ENCODE data around the gene PPM1G.

PPM1G gene

DNA sequence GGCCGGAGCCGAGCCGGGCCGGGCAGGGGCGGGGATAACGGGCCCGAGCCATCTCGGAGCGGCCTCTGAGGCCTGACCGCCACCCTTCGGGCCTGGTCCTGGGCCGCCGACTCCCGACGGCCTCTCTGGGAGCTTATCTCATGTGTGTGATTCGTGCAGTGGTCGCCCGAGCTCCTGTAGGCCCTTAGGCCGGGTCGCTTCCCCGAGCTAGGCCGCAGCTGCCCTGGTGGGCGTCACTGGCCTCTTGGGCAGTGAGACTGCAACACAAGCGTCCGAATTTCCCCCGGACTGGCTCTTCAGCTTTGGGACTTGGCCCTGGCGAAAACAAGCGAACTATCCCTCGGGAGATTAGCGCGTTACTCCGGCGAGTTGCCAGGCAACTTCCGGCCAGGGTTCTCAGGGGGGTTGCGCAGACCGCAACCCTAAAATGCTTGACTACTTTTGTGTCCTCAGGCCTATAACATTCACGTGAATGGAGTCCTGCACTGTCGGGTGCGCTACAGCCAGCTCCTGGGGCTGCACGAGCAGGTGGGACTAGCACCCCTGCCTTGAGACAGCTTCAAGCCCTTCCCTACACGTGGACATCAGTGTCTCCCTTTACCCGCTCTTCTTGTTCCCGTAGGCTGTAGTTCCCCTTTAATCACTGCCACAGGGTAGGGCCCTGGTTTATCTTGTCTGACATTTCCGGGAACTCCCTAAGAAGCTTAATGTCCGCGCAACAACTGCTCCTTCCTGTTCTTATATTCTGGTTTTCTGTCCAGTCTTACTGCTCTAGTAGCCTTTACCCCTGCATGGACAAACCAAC, 38.4 kb downstream of the PPM1G start:
- no peaks in the 10 kb centered on the region for H3K9me3 ChIP-seq (ENCODE audit: control insufficient read depth, insufficient read depth, low read depth, low read length)
- peak overlapping the region; percentile 92 for H3K9ac ChIP-seq (ENCODE audit: low read length)
- peak overlapping the region; percentile 78 for H3K27ac ChIP-seq (ENCODE audit: low read depth, low read length)
- H3K4me3 ChIP-seq (ENCODE audit: low read depth, low read length): peak overlapping the region; percentile 82
- H3K27me3 ChIP-seq (ENCODE audit: control insufficient read depth, insufficient read depth, low read length): no peaks in the 10 kb centered on the region
- H3K36me3 ChIP-seq (ENCODE audit: control insufficient read depth, insufficient read depth, low read length): peaks cover 64% of the 10 kb centered on the region
- H3K4me1 ChIP-seq (ENCODE audit: control insufficient read depth, insufficient read depth, low read length): peaks cover 11% of the 10 kb centered on the region; the same call in 1 of the 2 replicates

DNA sequence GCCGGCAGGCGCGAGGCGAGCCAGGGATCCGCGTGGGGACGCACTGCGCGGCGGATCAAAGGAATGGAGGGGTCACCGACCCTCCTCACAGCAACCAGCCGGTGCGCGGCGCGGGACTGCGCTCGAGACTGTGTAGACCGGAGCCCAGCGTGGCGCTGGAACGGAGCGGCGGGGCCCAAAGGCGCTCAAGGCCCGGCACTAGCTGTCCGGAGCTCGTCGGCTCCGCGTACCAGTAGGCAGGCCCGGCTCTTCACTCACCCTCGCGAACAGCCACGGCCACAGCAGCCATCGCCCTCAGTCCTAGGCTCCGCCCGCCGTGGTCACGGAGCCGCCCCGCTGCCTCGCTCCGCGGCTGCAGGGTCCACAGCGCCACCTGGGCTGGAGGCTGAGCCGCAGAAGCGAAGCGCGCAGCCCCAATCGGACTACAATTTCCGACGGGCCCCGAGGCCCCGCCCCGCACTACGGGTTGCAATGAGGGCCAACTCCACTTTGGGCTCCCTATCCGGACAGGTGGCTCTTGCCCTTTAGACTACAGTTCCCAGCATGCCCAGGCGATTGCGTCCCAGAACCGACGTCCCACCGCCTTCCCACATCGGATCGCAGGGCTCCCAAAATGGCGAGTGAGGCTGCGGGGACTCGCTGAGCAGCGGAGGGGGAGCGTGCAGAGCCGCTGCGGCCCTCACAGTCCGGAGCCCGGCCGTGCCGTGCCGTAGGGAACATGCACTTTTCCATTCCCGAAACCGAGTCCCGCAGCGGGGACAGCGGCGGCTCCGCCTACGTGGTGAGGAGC, 39.2 kb downstream of the PPM1G start, which contains the start of the genes EIF2B4 and SNX17:
Gene EIF2B4 (minus strand): TSS at position 313 of the 790 bp plus-strand sequence. CDS start 24 bp downstream, at position 289.
Gene SNX17 (plus strand): TSS at position 591 of the 790 bp plus-strand sequence. CDS start 128 bp downstream, at position 719.
- Histone ChIP-seq H3K4me3 (ENCODE audit: low read depth, low read length) (peak within 1 kb of the TSS; percentile 82), H3K27me3 (ENCODE audit: control insufficient read depth, insufficient read depth, low read length) (no peaks in the 10 kb centered on the region), H3K36me3 (ENCODE audit: control insufficient read depth, insufficient read depth, low read length) (peaks cover 61% of the 10 kb centered on the region), H3K9me3 (ENCODE audit: control insufficient read depth, insufficient read depth, low read depth, low read length) (no peaks in the 10 kb centered on the region), H3K4me1 (ENCODE audit: control insufficient read depth, insufficient read depth, low read length) (peaks cover 11% of the 10 kb centered on the region; the same call in 1 of the 2 replicates), H3K27ac (ENCODE audit: low read depth, low read length) (peak within 1 kb of the TSS; percentile 78), H3K9ac (ENCODE audit: low read length) (peak within 1 kb of the TSS; percentile 92)

DNA sequence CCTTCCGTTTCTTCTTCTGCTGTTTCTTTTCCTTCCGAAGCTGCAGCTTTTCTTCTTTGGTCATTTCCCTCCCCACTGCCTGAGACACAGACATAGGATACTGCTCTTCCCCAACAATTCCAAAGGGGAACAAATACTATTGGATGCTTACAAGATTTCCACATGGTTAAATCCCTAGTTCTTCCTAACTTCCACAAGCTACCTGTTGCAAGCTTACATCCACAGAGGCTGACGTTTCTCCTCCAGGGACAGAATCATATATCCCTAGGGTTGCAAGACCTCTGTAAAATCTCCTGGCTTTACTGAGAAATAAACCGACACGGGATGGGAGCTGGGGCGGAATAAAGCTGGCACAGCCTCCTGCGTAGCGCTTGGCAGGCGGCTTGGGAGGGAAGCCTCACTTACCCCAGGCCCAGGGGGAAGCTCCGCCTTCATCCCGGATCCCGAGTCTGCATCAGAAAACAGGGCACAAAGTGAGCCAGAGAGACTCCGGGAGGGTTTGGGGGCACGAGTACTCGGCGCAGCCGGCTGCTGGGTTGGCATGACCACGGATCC, 39.8 kb downstream of the PPM1G start:
- Histone ChIP-seq H3K9ac (ENCODE audit: low read length) (peak overlapping the region; percentile 90), H3K27ac (ENCODE audit: low read depth, low read length) (peak overlapping the region; percentile 61)

DNA sequence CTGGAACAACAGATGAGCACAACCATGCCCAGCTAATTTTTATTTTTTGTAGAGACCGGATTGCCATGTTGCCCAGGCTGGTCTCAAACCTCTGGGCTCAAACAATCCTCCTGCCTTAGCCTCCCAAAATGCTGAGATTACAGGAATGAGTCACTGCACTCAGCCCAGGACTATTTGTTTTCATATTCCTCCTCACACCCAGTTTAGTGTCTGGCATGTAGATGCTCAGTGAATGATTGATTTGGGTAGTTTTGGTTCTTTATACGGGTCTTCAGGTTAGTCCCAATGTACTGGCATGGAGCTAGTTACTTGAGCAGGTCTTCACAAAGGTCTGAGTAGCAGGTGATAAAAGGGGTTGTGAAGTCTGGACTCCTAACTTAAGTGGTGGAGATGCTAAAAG, 45.5 kb downstream of the PPM1G start:
- Histone ChIP-seq H3K27ac (ENCODE audit: low read depth, low read length) (no peak overlapping the region), H3K9me3 (ENCODE audit: control insufficient read depth, insufficient read depth, low read depth, low read length) (no peaks in the 10 kb centered on the region), H3K4me1 (ENCODE audit: control insufficient read depth, insufficient read depth, low read length) (no peaks in the 10 kb centered on the region), H3K4me3 (ENCODE audit: low read depth, low read length) (no peak overlapping the region), H3K27me3 (ENCODE audit: control insufficient read depth, insufficient read depth, low read length) (no peaks in the 10 kb centered on the region), H3K9ac (ENCODE audit: low read length) (no peak overlapping the region), H3K36me3 (ENCODE audit: control insufficient read depth, insufficient read depth, low read length) (peaks cover 46% of the 10 kb centered on the region)

More for the DNA sequence above, 39.8 kb downstream of the PPM1G start:
- H3K4me3 ChIP-seq (ENCODE audit: low read depth, low read length): peak overlapping the region; percentile 82
- H3K36me3 ChIP-seq (ENCODE audit: control insufficient read depth, insufficient read depth, low read length): peaks cover 56% of the 10 kb centered on the region
- H3K27me3 ChIP-seq (ENCODE audit: control insufficient read depth, insufficient read depth, low read length): no peaks in the 10 kb centered on the region
- peaks cover 11% of the 10 kb centered on the region; the same call in 1 of the 2 replicates for H3K4me1 ChIP-seq (ENCODE audit: control insufficient read depth, insufficient read depth, low read length)
- no peaks in the 10 kb centered on the region for H3K9me3 ChIP-seq (ENCODE audit: control insufficient read depth, insufficient read depth, low read depth, low read length)

DNA sequence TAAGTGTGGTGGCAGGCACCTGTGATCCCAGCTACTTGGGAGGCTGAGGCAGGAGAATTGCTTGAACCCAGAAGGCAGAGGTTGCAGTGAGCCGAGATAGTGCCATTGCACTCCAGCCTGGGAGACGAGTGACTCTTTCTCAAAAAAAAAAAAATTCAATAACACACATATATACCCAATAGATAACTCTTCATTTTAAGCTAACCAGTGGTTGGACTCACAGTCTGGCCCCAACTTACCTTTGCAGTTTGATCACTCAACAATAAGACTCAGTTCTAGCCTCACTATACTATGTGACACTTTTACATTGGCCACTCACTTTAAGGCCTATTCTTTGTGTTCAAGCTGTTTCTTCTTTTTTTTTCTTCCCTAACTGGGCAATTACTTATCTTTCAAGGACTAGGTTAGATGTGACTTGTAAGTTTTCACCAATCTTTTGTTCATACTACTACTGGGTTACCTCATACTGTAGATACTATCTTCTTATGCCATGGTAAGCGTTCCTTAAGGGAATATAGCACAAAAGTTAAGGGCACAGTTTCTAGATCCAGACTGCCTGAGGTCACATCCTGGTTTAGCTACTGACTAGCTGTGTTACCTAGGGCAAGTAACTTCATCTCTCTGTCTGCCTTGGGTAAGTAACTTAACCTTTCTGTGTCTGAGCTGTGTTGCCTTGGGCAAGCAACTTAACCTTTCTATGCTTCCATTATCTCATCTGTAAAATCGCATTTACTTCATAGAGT, 46.5 kb downstream of the PPM1G start:
- Histone ChIP-seq H3K36me3 (ENCODE audit: control insufficient read depth, insufficient read depth, low read length) (peaks cover 41% of the 10 kb centered on the region), H3K27me3 (ENCODE audit: control insufficient read depth, insufficient read depth, low read length) (no peaks in the 10 kb centered on the region), H3K9ac (ENCODE audit: low read length) (no peak overlapping the region), H3K4me1 (ENCODE audit: control insufficient read depth, insufficient read depth, low read length) (no peaks in the 10 kb centered on the region), H3K9me3 (ENCODE audit: control insufficient read depth, insufficient read depth, low read depth, low read length) (peaks cover under 1% of the 10 kb centered on the region; the same call in 1 of the 2 replicates), H3K27ac (ENCODE audit: low read depth, low read length) (no peak overlapping the region), H3K4me3 (ENCODE audit: low read depth, low read length) (no peak overlapping the region)

DNA sequence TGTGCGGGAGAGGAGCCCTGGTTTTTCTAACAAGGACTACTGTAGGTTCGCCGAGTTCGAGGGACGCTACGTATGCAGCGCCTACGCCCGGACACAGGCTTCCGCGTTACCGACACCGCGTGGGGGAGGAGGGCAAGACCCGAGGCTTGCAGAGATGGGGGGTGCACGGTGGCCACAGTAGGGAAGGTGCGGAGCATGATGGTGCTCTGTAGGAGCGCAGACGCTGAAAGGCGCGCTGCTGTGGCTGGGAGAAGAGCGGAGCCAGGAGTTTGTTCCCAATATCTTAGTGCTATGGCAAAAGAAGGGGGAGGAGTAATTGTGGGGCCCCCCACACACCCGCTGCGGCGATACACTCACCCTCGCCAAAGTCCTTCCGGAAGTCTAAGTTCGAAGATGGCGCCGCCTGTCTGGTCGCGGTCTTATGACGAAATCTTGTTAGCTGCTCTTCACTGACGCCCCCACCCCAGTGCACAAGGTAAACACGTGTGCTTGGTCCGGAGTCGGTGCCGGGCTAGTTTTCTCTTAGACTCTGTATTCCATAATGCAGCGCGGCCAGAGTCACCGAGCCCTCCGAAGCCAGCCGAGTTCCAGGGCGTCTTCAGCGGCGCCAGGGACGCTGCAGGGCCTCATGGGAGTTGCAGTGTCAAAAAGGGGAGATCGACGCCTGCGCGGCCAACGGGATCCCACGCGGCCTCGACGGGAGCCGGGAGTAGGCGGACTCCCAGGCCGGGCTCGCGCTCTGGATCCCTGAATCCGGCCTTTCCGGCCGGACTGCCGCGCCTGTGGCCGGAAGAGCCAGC, 52.8 kb downstream of the PPM1G start, which contains the start of gene GTF3C2:
Gene GTF3C2 (minus strand): TSS at position 383 of the 800 bp plus-strand sequence. CDS start 13,210 bp downstream, outside the sequence.
- Histone ChIP-seq H3K27me3 (ENCODE audit: control insufficient read depth, insufficient read depth, low read length) (no peaks in the 10 kb centered on the region), H3K27ac (ENCODE audit: low read depth, low read length) (peak within 1 kb of the TSS; percentile 96), H3K9ac (ENCODE audit: low read length) (peak within 1 kb of the TSS; percentile 98), H3K9me3 (ENCODE audit: control insufficient read depth, insufficient read depth, low read depth, low read length) (peaks cover 2% of the 10 kb centered on the region; the same call in 1 of the 2 replicates), H3K4me1 (ENCODE audit: control insufficient read depth, insufficient read depth, low read length) (peaks cover 24% of the 10 kb centered on the region), H3K36me3 (ENCODE audit: control insufficient read depth, insufficient read depth, low read length) (0 out of 2 replicates have a peak, but pooled peaks cover 5% of the 10 kb centered on the region), H3K4me3 (ENCODE audit: low read depth, low read length) (peak within 1 kb of the TSS; percentile 97)

DNA sequence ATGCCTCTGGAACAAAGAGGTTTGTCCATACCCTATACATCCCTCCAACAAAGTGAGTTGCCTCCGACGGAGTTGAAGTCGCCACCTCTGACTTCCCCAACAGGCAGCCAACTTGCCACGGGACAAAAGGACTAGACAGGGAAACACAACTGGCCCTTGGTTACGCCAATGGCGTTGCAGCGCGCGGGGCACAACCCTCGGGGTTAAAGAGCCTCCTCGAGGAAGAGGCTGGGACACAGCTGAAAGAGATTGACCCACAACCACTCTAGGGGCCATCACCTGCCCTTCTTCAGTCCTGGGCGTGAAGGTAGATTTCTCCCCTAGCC, 53.4 kb downstream of the PPM1G start:
- Histone ChIP-seq H3K27ac (ENCODE audit: low read depth, low read length) (peak overlapping the region; percentile 96), H3K9ac (ENCODE audit: low read length) (peak overlapping the region; percentile 98), H3K27me3 (ENCODE audit: control insufficient read depth, insufficient read depth, low read length) (no peaks in the 10 kb centered on the region)

DNA sequence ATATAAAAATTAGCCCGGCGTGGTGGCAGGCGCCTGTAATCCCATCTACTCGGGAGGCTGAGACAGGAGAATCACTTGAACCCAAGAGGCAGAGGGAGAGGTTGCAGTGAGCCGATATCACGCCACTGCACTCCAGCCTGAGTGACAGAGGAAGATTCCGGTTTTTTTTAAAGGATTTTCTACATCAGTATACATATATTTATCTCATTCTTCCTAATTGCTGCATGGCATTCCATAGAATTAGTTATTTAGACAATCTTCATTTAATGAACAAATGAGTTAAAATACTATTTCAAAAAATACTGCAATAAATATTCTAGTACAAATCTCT, 54.8 kb downstream of the PPM1G start:
- H3K9me3 ChIP-seq (ENCODE audit: control insufficient read depth, insufficient read depth, low read depth, low read length): peaks cover 2% of the 10 kb centered on the region; the same call in 1 of the 2 replicates
- H3K4me3 ChIP-seq (ENCODE audit: low read depth, low read length): no peak overlapping the region
- peaks cover 12% of the 10 kb centered on the region for H3K36me3 ChIP-seq (ENCODE audit: control insufficient read depth, insufficient read depth, low read length)
- H3K27me3 ChIP-seq (ENCODE audit: control insufficient read depth, insufficient read depth, low read length): no peaks in the 10 kb centered on the region
- H3K9ac ChIP-seq (ENCODE audit: low read length): no peak overlapping the region
- no peak overlapping the region for H3K27ac ChIP-seq (ENCODE audit: low read depth, low read length)
- peaks cover 26% of the 10 kb centered on the region for H3K4me1 ChIP-seq (ENCODE audit: control insufficient read depth, insufficient read depth, low read length)

More for the DNA sequence above, 53.4 kb downstream of the PPM1G start:
- H3K9me3 ChIP-seq (ENCODE audit: control insufficient read depth, insufficient read depth, low read depth, low read length): peaks cover 2% of the 10 kb centered on the region; the same call in 1 of the 2 replicates
- H3K4me3 ChIP-seq (ENCODE audit: low read depth, low read length): peak overlapping the region; percentile 97
- peaks cover 26% of the 10 kb centered on the region for H3K4me1 ChIP-seq (ENCODE audit: control insufficient read depth, insufficient read depth, low read length)
- H3K36me3 ChIP-seq (ENCODE audit: control insufficient read depth, insufficient read depth, low read length): 0 out of 2 replicates have a peak, but pooled peaks cover 5% of the 10 kb centered on the region

DNA sequence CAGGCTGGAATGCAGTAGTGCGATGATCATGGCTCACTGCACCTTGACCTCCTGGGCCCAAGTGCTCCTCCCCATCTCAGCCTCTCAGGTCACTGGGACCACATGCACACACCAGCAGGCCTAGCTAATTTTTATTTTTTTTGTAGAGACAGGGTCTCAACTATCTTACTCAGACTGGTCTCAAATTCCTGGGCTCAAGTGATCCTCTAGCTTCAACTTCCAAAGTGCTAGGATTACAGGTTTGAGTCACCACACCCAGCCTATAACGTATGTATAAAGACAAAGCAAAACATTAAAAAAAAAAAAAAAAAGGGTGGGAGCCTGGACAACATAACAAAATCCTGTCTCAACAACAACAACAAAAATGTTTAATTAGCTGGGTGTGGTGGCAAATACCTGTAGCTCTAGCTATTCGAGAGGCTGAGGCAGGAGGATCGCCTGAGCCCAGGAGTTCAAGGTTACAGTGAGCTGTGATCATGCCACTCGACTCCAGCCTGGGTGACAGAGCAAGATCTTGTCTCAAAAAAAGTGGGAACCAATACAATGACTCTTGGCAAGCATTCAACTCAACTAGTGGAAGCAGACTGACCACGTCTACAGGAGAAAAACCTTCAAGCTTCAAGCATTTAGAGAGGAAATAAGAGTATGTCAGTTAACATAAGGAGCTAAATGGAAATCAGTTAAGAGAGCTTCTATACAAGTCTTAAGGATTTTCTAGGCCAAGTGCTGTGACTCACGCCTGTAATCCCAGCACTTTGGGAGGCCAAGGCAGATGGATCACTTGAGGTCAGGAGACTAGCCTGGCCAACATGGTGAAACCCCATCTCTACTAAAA, 55.4 kb downstream of the PPM1G start:
- peak overlapping the region; percentile 26; the same call in 1 of the 2 replicates for H3K4me3 ChIP-seq (ENCODE audit: low read depth, low read length)
- peaks cover 12% of the 10 kb centered on the region for H3K36me3 ChIP-seq (ENCODE audit: control insufficient read depth, insufficient read depth, low read length)
- H3K9ac ChIP-seq (ENCODE audit: low read length): peak overlapping the region; percentile 10
- H3K27me3 ChIP-seq (ENCODE audit: control insufficient read depth, insufficient read depth, low read length): no peaks in the 10 kb centered on the region
- peaks cover 2% of the 10 kb centered on the region; the same call in 1 of the 2 replicates for H3K9me3 ChIP-seq (ENCODE audit: control insufficient read depth, insufficient read depth, low read depth, low read length)
- peak overlapping the region; percentile 6; the same call in 1 of the 2 replicates for H3K27ac ChIP-seq (ENCODE audit: low read depth, low read length)
- H3K4me1 ChIP-seq (ENCODE audit: control insufficient read depth, insufficient read depth, low read length): peaks cover 26% of the 10 kb centered on the region

Measured in HUES6 (cell line).